KOPT-K1 (cell line): ENCODE measurements around the gene SLC35F3.
"Not testable (repeated sequence)": the region's sequence is repeated elsewhere in the genome, so short reads cannot be mapped to it uniquely, and the experiment has no call there.

ENCODE experiments used
- H3K27ac ChIP-seq: fragments of 200-600 bp; sonication (generic); 2 replicates; pipeline ENCODE4 v1.5.1; 2016; ENCODE audit warnings: antibody characterized with exemption, mild to moderate bottlenecking, low read depth, low read length; ENCODE audit not compliant: poor library complexity, severe bottlenecking
- H3K36me3 ChIP-seq: fragments of 200-600 bp; sonication (generic); 2 replicates; pipeline ENCODE4 v1.5.1; 2017; ENCODE audit warnings: antibody characterized with exemption, mild to moderate bottlenecking, low read length, moderate library complexity; ENCODE audit not compliant: insufficient read depth
- H3K9me3 ChIP-seq: fragments of 200-600 bp; sonication (generic); 2 replicates; pipeline ENCODE4 v1.5.1; 2017; ENCODE audit warnings: antibody characterized with exemption, low read length, mild to moderate bottlenecking; ENCODE audit not compliant: insufficient read depth, poor library complexity, severe bottlenecking

SLC35F3 gene

DNA sequence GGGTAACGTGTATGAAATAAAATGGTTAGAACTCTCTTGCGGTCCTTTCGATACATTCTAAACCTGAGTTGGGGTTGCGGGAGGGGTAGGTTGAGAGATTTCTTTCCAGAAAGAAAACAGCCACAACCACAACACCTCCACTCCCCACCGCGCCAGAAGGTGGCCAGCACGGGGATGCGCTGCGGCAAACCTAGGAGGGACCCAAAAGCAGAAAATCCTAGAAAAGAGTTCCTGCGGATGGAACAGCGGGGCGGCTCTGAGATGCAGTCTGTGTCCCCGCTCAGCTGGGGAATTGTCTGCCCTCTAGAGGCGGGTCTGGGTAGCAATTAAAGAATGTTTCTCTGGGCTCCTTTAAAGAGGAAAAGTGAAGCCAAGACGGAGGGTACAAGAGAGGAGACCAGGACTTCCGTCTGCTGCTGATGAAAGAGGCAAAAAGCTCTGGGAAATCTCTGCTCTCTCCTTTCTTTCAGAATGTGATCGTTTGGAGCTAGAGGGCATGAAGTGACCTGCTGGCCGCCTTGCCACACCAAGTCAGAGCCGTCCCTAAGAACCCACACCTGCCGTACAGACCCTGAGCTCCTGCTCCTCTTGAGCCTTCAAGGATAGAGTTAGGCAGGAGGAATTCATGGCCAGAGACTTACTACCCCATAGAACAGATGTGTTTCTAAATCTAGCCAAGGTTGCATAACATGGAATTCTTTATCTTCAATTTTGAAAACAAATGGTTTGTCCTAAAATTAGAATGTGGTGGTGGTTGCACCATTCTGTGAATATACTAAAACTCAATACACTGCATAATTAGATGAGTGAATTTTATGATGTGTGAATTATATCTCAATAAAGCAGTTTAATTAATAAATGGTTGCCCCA, 422.3 kb downstream of the SLC35F3 start:
- Histone ChIP-seq H3K9me3 (no peaks in the 10 kb centered on the region), H3K27ac (peak overlapping the region; percentile 46), H3K36me3 (no peaks in the 10 kb centered on the region)

DNA sequence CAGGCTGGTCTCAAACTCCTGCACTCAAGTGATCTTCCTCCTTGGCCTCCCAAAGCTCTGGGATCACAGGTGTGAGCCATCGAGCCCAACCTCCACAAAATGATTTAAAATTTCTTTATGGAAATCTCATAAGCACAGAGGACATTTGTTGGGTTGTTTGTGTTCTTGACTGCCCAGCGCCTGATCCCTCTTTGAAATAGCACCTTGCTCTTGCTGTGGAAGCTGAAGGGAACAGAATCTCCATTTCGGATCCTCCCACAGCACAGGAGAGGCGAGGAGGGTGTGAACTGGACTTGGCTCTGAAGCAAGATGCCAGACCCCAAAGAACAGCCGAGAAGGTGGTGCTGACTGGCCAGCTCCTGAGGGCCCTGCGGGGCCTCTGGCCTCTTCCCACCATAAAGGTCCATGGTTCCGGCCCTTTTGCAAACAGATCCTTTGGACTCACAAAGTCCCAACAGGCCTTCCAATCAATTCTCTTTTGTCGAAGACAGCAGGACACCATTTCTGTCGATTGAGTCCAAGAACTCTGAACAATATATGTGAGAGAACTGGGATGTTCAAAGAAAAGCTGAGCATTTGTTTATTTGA, 423.2 kb downstream of the SLC35F3 start:
- no peak overlapping the region for H3K27ac ChIP-seq
- no peaks in the 10 kb centered on the region for H3K9me3 ChIP-seq
- no peaks in the 10 kb centered on the region for H3K36me3 ChIP-seq

GRCh38 chr1:234330843-234331215, 426.4 kb downstream of the SLC35F3 start:
- Histone ChIP-seq H3K27ac (no peak overlapping the region), H3K9me3 (peaks cover 6% of the 10 kb centered on the region), H3K36me3 (no peaks in the 10 kb centered on the region)

DNA sequence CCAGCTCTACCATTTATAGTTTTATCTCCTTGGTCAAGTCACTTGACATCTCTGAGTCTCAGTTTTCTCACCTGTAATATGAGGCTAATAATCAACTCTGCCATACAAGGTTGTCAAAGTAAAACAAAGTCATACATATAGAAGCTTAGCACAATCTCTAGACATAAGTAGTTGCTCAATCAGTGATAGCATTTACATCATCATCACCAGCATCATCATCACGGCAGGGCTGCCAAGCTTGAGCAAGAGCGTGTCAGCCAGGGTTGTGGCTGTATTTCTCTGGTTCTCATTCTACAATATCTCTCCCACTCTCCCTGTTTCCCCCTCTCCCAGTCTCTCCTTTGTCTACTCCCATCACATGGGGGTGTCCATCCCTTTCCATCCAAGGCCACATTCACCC, 427.0 kb downstream of the SLC35F3 start:
- peaks cover 12% of the 10 kb centered on the region for H3K9me3 ChIP-seq
- H3K36me3 ChIP-seq, result no peaks in the 10 kb centered on the region
- H3K27ac ChIP-seq, result no peak overlapping the region

DNA sequence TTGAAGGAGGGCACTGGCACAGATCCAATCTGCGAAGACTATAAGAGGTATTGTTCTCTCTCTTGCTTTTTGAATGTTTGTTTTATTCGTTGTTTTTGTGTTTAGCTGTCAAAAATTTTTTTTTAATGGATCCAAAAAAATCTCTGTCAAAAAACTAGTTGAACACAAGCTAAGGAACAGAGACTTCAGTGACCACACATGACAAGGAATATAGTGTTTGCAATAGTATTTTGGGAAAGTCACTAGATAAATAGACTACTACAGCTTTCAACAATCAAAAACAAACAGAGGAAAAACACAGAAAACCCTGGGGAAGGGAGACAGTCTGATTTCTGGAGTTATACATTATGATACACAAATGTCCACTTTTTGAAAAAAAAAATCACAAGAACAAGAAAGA, 431.9 kb downstream of the SLC35F3 start:
- Histone ChIP-seq H3K36me3 (no peaks in the 10 kb centered on the region), H3K27ac (no peak overlapping the region), H3K9me3 (peaks cover 32% of the 10 kb centered on the region)

DNA sequence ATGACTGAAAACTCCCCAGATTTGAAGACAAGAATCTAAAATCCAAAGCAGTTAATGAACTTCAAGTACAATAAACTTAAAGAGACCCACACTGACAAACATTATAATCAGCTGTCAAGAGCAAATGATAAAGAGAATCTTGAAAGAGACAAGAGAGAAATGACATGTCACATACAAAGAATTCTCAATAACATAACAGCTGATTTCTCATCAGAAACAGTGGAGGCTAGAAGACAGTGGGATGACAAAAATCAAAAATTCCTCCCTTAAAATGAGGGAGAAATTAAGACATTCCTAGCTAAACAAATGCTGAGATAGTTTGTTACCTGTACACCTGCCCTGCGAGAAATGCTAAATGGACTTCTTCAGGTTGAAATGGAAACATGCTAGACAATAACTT, 432.8 kb downstream of the SLC35F3 start:
- H3K36me3 ChIP-seq, result no peaks in the 10 kb centered on the region

DNA sequence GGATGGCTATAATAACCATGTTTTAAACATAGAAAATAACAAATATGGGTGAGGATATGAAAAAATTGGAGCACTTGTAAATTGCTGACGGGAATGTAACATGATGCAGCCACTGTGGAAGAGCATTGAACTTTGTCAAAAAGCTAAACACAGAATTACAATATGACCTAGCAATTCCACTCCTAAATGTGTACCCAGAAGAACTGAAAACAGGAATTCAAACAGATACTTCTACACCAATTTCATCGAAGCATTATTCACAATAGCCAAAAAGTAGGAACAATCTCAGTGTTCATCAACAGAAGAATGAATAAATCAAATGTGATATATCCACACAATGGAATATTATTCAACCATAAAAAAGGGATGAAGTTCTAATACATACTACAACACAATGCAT, 436.1 kb downstream of the SLC35F3 start:
- Histone ChIP-seq H3K27ac (no peak overlapping the region), H3K9me3 (peaks cover 27% of the 10 kb centered on the region), H3K36me3 (no peaks in the 10 kb centered on the region)

More for the DNA sequence above, 432.8 kb downstream of the SLC35F3 start:
- Histone ChIP-seq H3K9me3 (peaks cover 32% of the 10 kb centered on the region), H3K27ac (no peak overlapping the region)

GRCh38 chr1:234342774-234343173, 438.3 kb downstream of the SLC35F3 start:
- H3K36me3 ChIP-seq, result no peaks in the 10 kb centered on the region
- H3K27ac ChIP-seq, result no peak overlapping the region
- peaks cover 11% of the 10 kb centered on the region for H3K9me3 ChIP-seq

DNA sequence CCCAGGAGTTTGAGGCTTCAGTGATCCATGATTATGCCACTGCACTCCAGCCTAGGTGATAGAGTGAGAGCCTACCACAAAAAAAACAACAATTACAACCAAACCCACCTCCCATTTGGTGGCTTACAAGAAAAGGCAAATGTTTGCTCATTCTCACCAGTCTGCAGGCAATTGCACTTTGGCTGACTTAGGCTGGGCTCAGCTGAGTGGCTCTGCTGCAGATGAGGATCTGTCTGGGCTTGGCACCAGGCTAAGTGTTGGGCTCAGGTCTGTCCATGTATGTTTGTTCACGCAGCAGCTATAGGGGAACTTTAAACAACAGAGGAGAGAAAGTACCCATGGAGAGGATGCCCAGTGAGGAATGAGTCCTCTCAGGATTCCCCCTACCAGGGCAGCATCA, 440.8 kb downstream of the SLC35F3 start:
- Histone ChIP-seq H3K36me3 (no peaks in the 10 kb centered on the region), H3K27ac (no peak overlapping the region), H3K9me3 (peaks cover 5% of the 10 kb centered on the region)

- Histone ChIP-seq H3K9me3 (no peaks in the 10 kb centered on the region), H3K36me3 (no peaks in the 10 kb centered on the region), H3K27ac (no peak overlapping the region)
Observed at GRCh38 chr1:234348964-234349363, 444.5 kb downstream of the SLC35F3 start.

GRCh38 chr1:234355782-234356510, 451.5 kb downstream of the SLC35F3 start:
- H3K36me3 ChIP-seq, result no peaks in the 10 kb centered on the region
- no peak overlapping the region for H3K27ac ChIP-seq
- H3K9me3 ChIP-seq, result no peaks in the 10 kb centered on the region

DNA sequence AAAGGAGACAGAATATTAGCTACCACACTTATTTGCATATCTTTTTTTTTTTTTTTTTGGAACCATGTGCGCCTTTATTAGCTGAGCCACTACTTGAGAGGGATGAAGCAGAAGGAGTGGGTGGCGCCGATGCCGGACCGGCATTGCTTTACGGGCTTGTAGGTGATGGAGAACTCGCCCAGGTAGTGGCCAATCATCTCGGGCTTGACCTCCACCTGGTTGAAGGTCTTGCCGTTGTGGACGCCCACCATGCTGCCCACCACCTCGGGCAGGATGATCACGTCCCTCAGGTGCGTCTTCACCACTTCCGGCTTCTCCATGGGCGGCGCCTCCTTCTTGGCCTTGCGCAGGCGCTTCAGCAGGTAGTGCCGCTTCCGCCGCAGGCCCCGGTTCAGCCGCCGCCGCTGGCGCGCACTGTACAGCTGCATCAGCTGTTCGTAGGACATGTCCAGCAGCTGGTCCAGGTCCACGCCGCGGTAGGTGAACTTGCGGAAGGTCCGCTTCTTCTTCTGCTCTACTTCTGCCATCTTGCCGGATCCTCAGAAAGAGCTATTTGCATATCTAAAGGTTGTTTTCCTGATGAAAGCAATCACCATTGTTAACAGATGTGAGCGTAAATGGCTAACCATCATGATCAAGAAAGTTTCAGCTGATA, 452.3 kb downstream of the SLC35F3 start:
- not testable (repeated sequence) for H3K27ac ChIP-seq, H3K9me3 ChIP-seq, H3K36me3 ChIP-seq

- Histone ChIP-seq H3K36me3 (no peaks in the 10 kb centered on the region), H3K27ac (no peak overlapping the region), H3K9me3 (no peaks in the 10 kb centered on the region)
Observed at GRCh38 chr1:234357831-234358230, 453.4 kb downstream of the SLC35F3 start.

DNA sequence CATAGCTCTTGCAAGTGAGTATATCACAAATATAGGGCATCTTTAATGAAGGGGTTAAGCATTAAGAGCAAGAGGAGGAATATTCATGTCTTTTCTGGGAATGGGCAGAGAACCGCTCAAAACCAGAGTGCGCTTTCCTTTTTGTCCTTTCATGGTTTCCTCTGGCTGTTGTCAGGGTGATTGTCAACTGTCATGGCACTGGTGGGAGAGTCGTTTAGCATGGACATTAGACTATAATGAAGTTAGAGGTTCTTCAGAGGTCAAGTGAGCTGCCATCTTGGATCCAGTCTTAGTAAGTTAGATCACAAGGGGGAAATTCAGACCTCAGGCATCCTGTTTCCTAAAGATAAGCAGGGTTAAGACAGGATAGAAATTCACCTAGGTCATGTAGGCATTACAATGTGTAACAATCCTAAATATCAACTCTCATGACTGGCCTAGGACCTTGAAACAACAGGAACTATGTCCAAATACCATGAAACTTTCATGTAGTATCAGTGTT, 456.7 kb downstream of the SLC35F3 start:
- Histone ChIP-seq H3K9me3 (no peaks in the 10 kb centered on the region), H3K27ac (no peak overlapping the region), H3K36me3 (no peaks in the 10 kb centered on the region)

DNA sequence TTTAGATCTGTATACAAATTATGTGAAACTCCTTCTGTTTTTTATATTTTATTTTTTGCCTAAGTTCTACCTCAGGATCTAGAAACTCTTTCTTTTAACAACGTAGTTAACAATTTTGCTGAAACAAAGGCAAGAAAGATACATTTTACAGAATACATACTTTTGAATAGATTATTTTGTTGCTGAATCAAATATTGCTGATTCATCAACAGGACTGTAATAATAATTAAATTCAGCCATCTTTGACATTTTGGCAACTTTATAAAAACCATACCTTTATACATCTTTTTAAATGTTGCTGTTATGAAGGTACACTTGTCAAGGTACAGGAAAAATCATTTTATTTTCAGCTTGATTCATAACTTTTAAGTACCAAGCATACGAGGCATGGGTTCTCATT, 458.1 kb downstream of the SLC35F3 start:
- Histone ChIP-seq H3K9me3 (no peaks in the 10 kb centered on the region), H3K27ac (no peak overlapping the region), H3K36me3 (no peaks in the 10 kb centered on the region)
